H1 (cell line): ENCODE data around the gene GDPD4. TPM values are rescaled to one million over a fixed set of nuclear protein-coding genes. Genes with fewer than 3 reads are reported as not detected.

Experiments used
- CTCF ChIA-PET: fragments of 300-600 bp; sonication (Branson Sonifier 250); formaldehyde crosslinking; loops from one replicate; lab custom pipeline; 2021; ENCODE audit not compliant: partially characterized antibody; lab: Charles Lee
- POLR2A ChIA-PET: fragments of 300-600 bp; sonication (Branson Sonifier 250); formaldehyde crosslinking; loops from one replicate; lab custom pipeline; 2021; ENCODE audit warnings: inconsistent platforms; ENCODE audit not compliant: partially characterized antibody; lab: Charles Lee
- DNase-seq, 2 experiments: peaks; one replicate each; pipeline versions ENCODE4 v3.0.0 to v3.0.0-alpha.2; 2010 to 2022; ENCODE audit warnings: low spot score in 2 of 2, low read depth in 1 of 2, mixed read lengths in 1 of 2
- FAIRE-seq: peaks from 2 replicates; lab custom pipeline; 2011; peaks lifted over from hg19 to GRCh38; lab: Jason Lieb, UNC
- H2AFZ ChIP-seq: 2 replicates; pipeline ENCODE4 v1.8.1; 2012; ENCODE audit warnings: low read length, inconsistent platforms
- H2AK5ac ChIP-seq: 2 replicates; pipeline ENCODE4 v1.6.1; 2013; ENCODE audit warnings: low read depth, low read length
- H2BK120ac ChIP-seq: replicated peaks from 2 replicates; pipeline ENCODE3; 2013; ENCODE audit warnings: low read depth, low read length, inconsistent platforms
- H2BK12ac ChIP-seq: 2 replicates; pipeline ENCODE4 v1.6.1; 2013; ENCODE audit warnings: low read depth, low read length
- H2BK15ac ChIP-seq: 2 replicates; pipeline ENCODE4 v1.6.1; 2013; ENCODE audit warnings: low read length
- H2BK20ac ChIP-seq: 2 replicates; pipeline ENCODE4 v1.6.1; 2013; ENCODE audit warnings: low read length
- H2BK5ac ChIP-seq: 2 replicates; pipeline ENCODE4 v1.6.1; 2013; ENCODE audit warnings: low read depth, low read length
- H3K14ac ChIP-seq: 2 replicates; pipeline ENCODE4 v1.6.1; 2013; ENCODE audit warnings: inconsistent platforms; ENCODE audit not compliant: insufficient read length
- H3K18ac ChIP-seq: 2 replicates; pipeline ENCODE4 v1.6.1; 2013; ENCODE audit warnings: low read length; ENCODE audit errors: extremely low read depth
- H3K23ac ChIP-seq: 2 replicates; pipeline ENCODE4 v1.6.1; 2013; ENCODE audit warnings: inconsistent platforms; ENCODE audit not compliant: insufficient read length
- H3K23me2 ChIP-seq: 2 replicates; pipeline ENCODE4 v1.6.1; 2013; ENCODE audit warnings: low read depth, low read length
- H3K27ac ChIP-seq: 2 replicates; pipeline ENCODE4 v1.6.1; 2011; ENCODE audit warnings: low read depth, low read length, inconsistent platforms
- H3K27me3 ChIP-seq, 4 experiments: replicated peaks in 1 of 4; 1 replicate in 1 of 4; 2 replicates in 3 of 4; pipeline versions ENCODE4 v1.6.1 to v1.8.1; 2011 to 2013; ENCODE audit warnings: low read length in 3 of 4, mild to moderate bottlenecking in 3 of 4, inconsistent platforms in 2 of 4, mixed read lengths in 2 of 4, moderate library complexity in 1 of 4; ENCODE audit not compliant: control insufficient read depth in 3 of 4, insufficient read depth in 3 of 4; ENCODE audit errors: extremely low read depth in 1 of 4
- H3K36me3 ChIP-seq, 4 experiments: 2 replicates each; pipeline versions ENCODE4 v1.6.1 to v1.8.1; 2011 to 2013; ENCODE audit warnings: mild to moderate bottlenecking in 4 of 4, low read length in 3 of 4, moderate library complexity in 2 of 4, control low read depth in 1 of 4, inconsistent platforms in 1 of 4; ENCODE audit not compliant: insufficient read depth in 4 of 4, control insufficient read depth in 2 of 4
- H3K4ac ChIP-seq: replicated peaks from 2 replicates; pipeline ENCODE3; 2013; ENCODE audit warnings: low read length, low read depth, mixed read lengths, inconsistent platforms; ENCODE audit not compliant: insufficient read length
- H3K4me1 ChIP-seq, 4 experiments: replicated peaks in 1 of 4; 1 replicate in 1 of 4; 2 replicates in 3 of 4; pipeline versions ENCODE4 v1.6.1 to v1.8.1; 2011 to 2013; ENCODE audit warnings: low read length in 3 of 4, inconsistent platforms in 2 of 4, mixed read lengths in 1 of 4; ENCODE audit not compliant: insufficient read depth in 4 of 4, control insufficient read depth in 3 of 4
- H3K4me2 ChIP-seq, 2 experiments: 2 replicates each; pipeline versions ENCODE4 v1.6.1 to v1.8.1; 2011 to 2013; ENCODE audit warnings: low read depth in 2 of 2, low read length in 2 of 2, control low read depth in 1 of 2, inconsistent platforms in 1 of 2, mild to moderate bottlenecking in 1 of 2; ENCODE audit not compliant: insufficient read depth in 1 of 2
- H3K4me3 ChIP-seq, 4 experiments: fragments of 200-600, 300-600 bp in 1 of 4; sonication (generic), shearing (Covaris generic), sonication (Bioruptor Twin) in 1 of 4; 2 replicates each; pipeline versions ENCODE4 v1.5.1 to v1.8.1; 2011 to 2016; ENCODE audit warnings: low read length in 4 of 4, low read depth in 3 of 4, control low read depth in 2 of 4, inconsistent platforms in 2 of 4, mild to moderate bottlenecking in 2 of 4, mixed read lengths in 1 of 4, moderate library complexity in 1 of 4; ENCODE audit not compliant: insufficient read depth in 2 of 4; ENCODE audit errors: extremely low read depth in 1 of 4
- H3K56ac ChIP-seq: replicated peaks from 2 replicates; pipeline ENCODE3; 2013; ENCODE audit warnings: low read depth, mild to moderate bottlenecking, mixed read lengths, low read length, inconsistent platforms; ENCODE audit not compliant: insufficient read length
- H3K79me1 ChIP-seq: 2 replicates; pipeline ENCODE4 v1.6.1; 2013; ENCODE audit warnings: low read depth, low read length, control low read depth
- H3K79me2 ChIP-seq, 2 experiments: 2 replicates each; pipeline versions ENCODE4 v1.6.1 to v1.8.1; 2012 to 2013; ENCODE audit warnings: low read length in 2 of 2, mild to moderate bottlenecking in 2 of 2, inconsistent platforms in 1 of 2; ENCODE audit not compliant: insufficient read depth in 2 of 2, control insufficient read depth in 1 of 2
- H3K9ac ChIP-seq, 4 experiments: replicated peaks in 1 of 4; 1 replicate in 1 of 4; 2 replicates in 3 of 4; pipeline versions ENCODE4 v1.6.1 to v1.8.1; 2011 to 2013; ENCODE audit warnings: low read depth in 3 of 4, low read length in 3 of 4, control low read depth in 2 of 4, mild to moderate bottlenecking in 2 of 4, moderate library complexity in 2 of 4, inconsistent platforms in 1 of 4; ENCODE audit errors: extremely low read depth in 1 of 4
- H3K9me3 ChIP-seq, 2 experiments: 2 replicates each; pipeline versions ENCODE4 v1.6.1 to v1.8.1; 2012 to 2013; ENCODE audit warnings: mild to moderate bottlenecking in 2 of 2, moderate library complexity in 2 of 2, control low read depth in 1 of 2, inconsistent platforms in 1 of 2, low read depth in 1 of 2, low read length in 1 of 2, mixed read lengths in 1 of 2; ENCODE audit not compliant: insufficient read depth in 2 of 2
- H4K20me1 ChIP-seq, 2 experiments: replicated peaks in 1 of 2; 2 replicates each; pipeline versions ENCODE3 to v1.8.1; 2011 to 2013; ENCODE audit warnings: inconsistent platforms in 2 of 2, low read length in 2 of 2, mild to moderate bottlenecking in 1 of 2; ENCODE audit not compliant: insufficient read depth in 2 of 2, control insufficient read depth in 1 of 2
- H4K5ac ChIP-seq: 2 replicates; pipeline ENCODE4 v1.6.1; 2013; ENCODE audit warnings: low read length, low read depth, mixed read lengths, inconsistent platforms; ENCODE audit not compliant: insufficient read length
- H4K8ac ChIP-seq: 2 replicates; pipeline ENCODE4 v1.8.0; 2013; ENCODE audit warnings: mild to moderate bottlenecking, moderate library complexity, low read length, inconsistent platforms; ENCODE audit not compliant: insufficient read depth; ENCODE audit errors: extremely low read depth
- H4K91ac ChIP-seq: replicated peaks from 2 replicates; pipeline ENCODE3; 2013; ENCODE audit warnings: low read length, mixed read lengths, inconsistent platforms; ENCODE audit not compliant: insufficient read length
- BACH1 ChIP-seq: IDR thresholded peaks from 2 replicates; pipeline ENCODE4 v1.6.1; 2012; ENCODE audit warnings: low read length, improper control_type of control experiment
- CHD2 ChIP-seq: IDR thresholded peaks from 2 replicates; pipeline ENCODE4 v1.6.1; 2012; ENCODE audit warnings: low read length, improper control_type of control experiment
- GTF2F1 ChIP-seq: IDR thresholded peaks from 2 replicates; pipeline ENCODE4 v1.6.1; 2012; ENCODE audit warnings: low read depth, low read length, improper control_type of control experiment, borderline replicate concordance
- HDAC6 ChIP-seq: IDR thresholded peaks from one replicate; pipeline ENCODE4 v1.7.1; 2012; ENCODE audit warnings: low read depth, mild to moderate bottlenecking, inconsistent platforms, low read length, moderate library complexity
- SP1 ChIP-seq: IDR thresholded peaks from 2 replicates; pipeline ENCODE4 v1.6.1; 2011; ENCODE audit warnings: low read depth, low read length
- WGBS, 2 experiments: shearing (Covaris generic) in 1 of 2; methylation state at CpG; one replicate each; pipeline versions ENCODE4 v1.1.6 to v1.1.7; 2013 to 2015; ENCODE audit warnings: low lambda C conversion rate in 2 of 2, mixed read lengths in 2 of 2, inconsistent platforms in 1 of 2, low coverage in 1 of 2, missing lambda C conversion rate in 1 of 2; ENCODE audit not compliant: insufficient replicate concordance in 2 of 2, insufficient coverage in 1 of 2, insufficient read length in 1 of 2; ENCODE audit errors: extremely low coverage in 1 of 2, missing lambda C conversion rate in 1 of 2; 5-methylcytosine and 5-hydroxymethylcytosine counted together
- polyA plus RNA-seq, 7 experiments: library from polyadenylated mRNA; depleted of rRNA in 3 of 7; stranded (reverse) in 5 of 7; unstranded in 2 of 7; fragments of >200 nt in 5 of 7; fragments of 200-250 nt in 2 of 7; gene quantifications; 1 replicate in 5 of 7; 2 replicates in 1 of 7; 4 replicates in 1 of 7; pipeline versions ENCODE4 v1.2.1 to v1.2.3, GENCODE V29; 2011 to 2013; ENCODE audit warnings: missing spikeins in 2 of 7, mixed read lengths in 2 of 7
- total RNA-seq: library from RNA; stranded (reverse); fragmentation: NEBNext Ultra II Directional; extraction: Animal tissue kit (Norgen Biotek cat#: 25700); gene quantifications from 2 replicates; pipeline ENCODE4 v1.2.1, GENCODE V29; 2021

GDPD4 gene
- total and polyA plus RNA-seq, 2 of the 8 experiments (the other 6 are each of a cell fraction or from before 2014, with no cell fraction given): not detected

GRCh38 chr11:77340501-77340900, 39.0 kb upstream of the GDPD4 start:
- peaks cover 8 to 58% (median 31%) of the 10 kb centered on the region in 4 experiments; a peak in 6 of 8 replicates for H3K36me3 ChIP-seq
- no peak overlapping the region for H2BK120ac ChIP-seq
- no peak overlapping the region for H3K4me3 ChIP-seq
- CTCF ChIA-PET: interaction anchor here (0.6 kb wide), 1 partner anchor 1683 kb away, joined by 4 read pairs; no protein-coding TSS in a partner anchor
- H3K79me2 ChIP-seq: no peaks in the 10 kb centered on the region
- H3K27ac ChIP-seq: no peak overlapping the region
- no peaks in the 10 kb centered on the region for H3K4me1 ChIP-seq
- no peak for TF ChIP-seq SP1
- TF ChIP-seq HDAC6: no peak
- no peak for TF ChIP-seq CHD2
- TF ChIP-seq BACH1: no peak
- no peak for TF ChIP-seq GTF2F1
- TF ChIP-seq, all 59 proteins: peak for 0
- Histone ChIP-seq H2BK15ac (no peak overlapping the region), H4K91ac (no peak overlapping the region), H4K20me1 (peaks cover 0 to 3% of the 10 kb centered on the region in 2 experiments), H3K4me2 (no peak overlapping the region), H2BK12ac (no peak overlapping the region), H2BK20ac (no peak overlapping the region), H3K23me2 (no peaks in the 10 kb centered on the region), H4K8ac (no peak overlapping the region), H3K9me3 (no peaks in the 10 kb centered on the region), H3K4ac (no peak overlapping the region), H4K5ac (no peak overlapping the region), H3K79me1 (no peaks in the 10 kb centered on the region), H3K14ac (no peak overlapping the region), H3K27me3 (no peaks in the 10 kb centered on the region), H3K56ac (no peak overlapping the region), H3K23ac (no peak overlapping the region), H3K18ac (no peak overlapping the region), H2AFZ (no peak overlapping the region), H3K9ac (no peak overlapping the region), H2BK5ac (no peak overlapping the region), H2AK5ac (no peak overlapping the region)
- 85% methylated on average over 3 of the region's 3 CpGs; no CpG with 5 or more reads in 1 of the 2 experiments for WGBS, 2 experiments
- POLR2A ChIA-PET: no interaction called here
- DNase-seq: no peak
- no peak for FAIRE-seq
